Measurements from ENCODE around the gene ZNF823. TPM values are rescaled to one million over a fixed set of nuclear protein-coding genes. Genes with fewer than 3 reads are reported as not detected.

Gene ZNF823
- total and polyA plus RNA-seq, 2 of the 4 experiments (the other 2 are of a cell fraction) = 2.2 to 9.3 TPM

GRCh38 chr19:11678504-11678903 is 60.2 kb downstream of the ZNF823 start:
- Histone ChIP-seq H4K8ac (ENCODE audit: low read depth in 2 of 2, low read length in 2 of 2) (no peak overlapping the region), H4K20me1 (ENCODE audit: insufficient read depth, low read length) (no peaks in the 10 kb centered on the region), H3K27me3 (ENCODE audit: control insufficient read depth, insufficient read depth, low read length) (no peaks in the 10 kb centered on the region), H2AK9ac (replicated peaks; ENCODE audit: low read depth, low read length, poor library complexity) (no peak overlapping the region), H3K9ac (ENCODE audit: low read depth, low read length) (no peak overlapping the region), H4K5ac (ENCODE audit: low read depth, low read length) (no peak overlapping the region), H3K36me3 (ENCODE audit: control insufficient read depth, insufficient read depth, low read length) (no peaks in the 10 kb centered on the region), H3K14ac (replicated peaks; ENCODE audit: low read depth, low read length) (no peak overlapping the region), H2AFZ (replicated peaks; ENCODE audit: low read length, poor library complexity) (no peak overlapping the region), H3K4ac (ENCODE audit: low read depth, low read length) (no peak overlapping the region), H3K56ac (ENCODE audit: extremely low read depth, insufficient read depth, low read length) (no peak overlapping the region), H2BK20ac (ENCODE audit: low read depth, low read length) (no peak overlapping the region), H3K9me1 (ENCODE audit: insufficient read depth, low read length) (no peaks in the 10 kb centered on the region), H3K18ac (ENCODE audit: low read depth, low read length) (no peak overlapping the region), H3K4me2 (ENCODE audit: low read depth, low read length) (no peak overlapping the region), H2AK5ac (ENCODE audit: low read depth, low read length) (no peak overlapping the region), H2BK120ac (ENCODE audit: low read depth, low read length) (no peak overlapping the region), H3K79me1 (ENCODE audit: low read depth in 1 of 2, low read length in 2 of 2) (no peaks in the 10 kb centered on the region), H2BK15ac (ENCODE audit: low read depth, low read length) (no peak overlapping the region), H3K4me3 (ENCODE audit: insufficient read depth, low read depth, low read length) (no peak overlapping the region), H4K91ac (ENCODE audit: insufficient read depth, low read depth, low read length) (no peak overlapping the region), H3K27ac (ENCODE audit: insufficient read depth, low read length) (no peak overlapping the region), H3K23ac (ENCODE audit: low read depth, low read length) (no peak overlapping the region), H3K9me3 (ENCODE audit: control insufficient read depth, insufficient read depth, low read length) (peaks cover 30% of the 10 kb centered on the region), H2BK5ac (ENCODE audit: low read depth, low read length, poor library complexity, severe bottlenecking) (no peak overlapping the region), H3K4me1 (ENCODE audit: control insufficient read depth, insufficient read depth, low read length) (no peaks in the 10 kb centered on the region)
- intact Hi-C loops (cut with micrococcal nuclease) = loop anchor here (10.0 kb wide), 1 partner anchor 306 kb away; no protein-coding TSS in a partner anchor
- in situ Hi-C loops (cut with MboI; ENCODE audit: low sequenced_read_pairs) = no loop called here
- BruUV-seq (replicated peaks) = no TSS peak
- ATAC-seq (ENCODE audit: low read depth) (no peak), DNase-seq (no peak)
- no CpG with 5 or more reads among the region's 1 CpG for WGBS, 2 experiments (ENCODE audit: extremely low coverage in 2 of 2, insufficient read length in 1 of 2)
- TF ChIP-seq RAD21 (IDR thresholded peaks at IDR 0.05; ENCODE audit: low read length) (no peak), CTCF (conservative IDR thresholded peaks at IDR 0.05; ENCODE audit: low read depth, low read length) (no peak), MAFK (IDR thresholded peaks at IDR 0.05; ENCODE audit: low read depth, low read length) (no peak), CHD1 (IDR thresholded peaks at IDR 0.05; ENCODE audit: low read depth, low read length) (no peak), ELK1 (IDR thresholded peaks at IDR 0.05; ENCODE audit: borderline replicate concordance, low read depth, low read length) (no peak), RFX5 (IDR thresholded peaks at IDR 0.05; ENCODE audit: low read depth, low read length) (no peak), MAZ (IDR thresholded peaks at IDR 0.05; ENCODE audit: borderline replicate concordance, low read depth, low read length) (no peak), BHLHE40 (IDR thresholded peaks at IDR 0.05; ENCODE audit: low read depth, low read length) (no peak), RCOR1 (IDR thresholded peaks at IDR 0.05; ENCODE audit: insufficient replicate concordance, low read length) (no peak), MXI1 (IDR thresholded peaks at IDR 0.05; ENCODE audit: borderline replicate concordance, low read depth, low read length) (no peak)
- CTCF ChIA-PET = no interaction called here
- POLR2A ChIA-PET (ENCODE audit: unreplicated experiment) = no interaction called here
- dilution Hi-C loops (cut with HindIII; ENCODE audit: low sequenced_read_pairs, unreplicated experiment) = no loop called here
